B cell (primary cell): Measurements from ENCODE around the gene HTR3E. TPM values are rescaled to one million over a fixed set of nuclear protein-coding genes. Genes with fewer than 3 reads are reported as not detected.

Experiments used
- ATAC-seq: fragments of 200-7000 bp; cut with Tn5 transposase; one replicate; pipeline ENCODE4 v1.10.0; 2021; ENCODE audit warnings: low read depth, mild to moderate bottlenecking, moderate number of reproducible peaks, moderate library complexity
- CTCF ChIA-PET: fragments of 350-600 bp; sonication (Branson Sonifier 250); formaldehyde crosslinking; loops from one replicate; lab custom pipeline; 2021; ENCODE audit warnings: antibody characterized with exemption, inconsistent platforms; lab: Charles Lee
- POLR2A ChIA-PET: fragments of 350-600 bp; sonication (Branson Sonifier 250); formaldehyde crosslinking; loops from one replicate; lab custom pipeline; 2021; ENCODE audit warnings: antibody characterized with exemption; lab: Charles Lee
- DNase-seq: peaks from one replicate; pipeline ENCODE4 v3.0.0; 2013
- H2AFZ ChIP-seq: 2 replicates; pipeline ENCODE4 v1.6.1; 2012; ENCODE audit warnings: mild to moderate bottlenecking, low read depth, low read length; ENCODE audit not compliant: insufficient read depth, poor library complexity, severe bottlenecking
- H3K27ac ChIP-seq, 2 donors: 1 replicate in 1 of 2; 2 replicates in 1 of 2; pipeline ENCODE4 v1.5.1; 2012 to 2013; ENCODE audit warnings: low read length in 2 of 2, mild to moderate bottlenecking in 2 of 2, moderate library complexity in 1 of 2
- H3K27me3 ChIP-seq, 4 experiments: fragments of 200-600 bp in 1 of 4; sonication (generic) in 1 of 4; replicated peaks in 1 of 4; 1 replicate in 2 of 4; 2 replicates in 2 of 4; pipeline versions ENCODE4 v1.6.1 to v1.7.0; 2013 to 2016; ENCODE audit warnings: low read length in 3 of 4, mild to moderate bottlenecking in 2 of 4, mixed read lengths in 1 of 4, moderate library complexity in 1 of 4; ENCODE audit not compliant: insufficient read depth in 4 of 4, control insufficient read depth in 3 of 4; ENCODE audit errors: control extremely low read depth in 1 of 4
- H3K36me3 ChIP-seq, 2 experiments: replicated peaks in 1 of 2; 1 replicate in 1 of 2; 2 replicates in 1 of 2; pipeline versions ENCODE4 v1.6.1 to v1.7.1; 2013; ENCODE audit warnings: low read length in 1 of 2; ENCODE audit not compliant: insufficient read depth in 2 of 2, control insufficient read depth in 1 of 2; ENCODE audit errors: control extremely low read depth in 1 of 2, extremely low read depth in 1 of 2
- H3K4me1 ChIP-seq, 2 donors: fragments of 200-600 bp in 1 of 2; sonication (generic) in 1 of 2; 1 replicate in 1 of 2; 2 replicates in 1 of 2; pipeline versions ENCODE4 v1.5.1 to v1.6.1; 2013 to 2017; ENCODE audit warnings: low read length in 2 of 2; ENCODE audit not compliant: control insufficient read depth in 2 of 2, insufficient read depth in 2 of 2
- H3K4me2 ChIP-seq: replicated peaks from 2 replicates; pipeline ENCODE3; 2012; ENCODE audit warnings: mild to moderate bottlenecking, low read depth, low read length; ENCODE audit not compliant: poor library complexity, severe bottlenecking
- H3K4me3 ChIP-seq, 5 experiments: fragments of 200-600 bp in 1 of 5; sonication (generic) in 1 of 5; 1 replicate in 3 of 5; 2 replicates in 2 of 5; pipeline versions ENCODE4 v1.5.1 to v1.7.0; 2011 to 2016; ENCODE audit warnings: low read length in 4 of 5, mild to moderate bottlenecking in 4 of 5, low read depth in 2 of 5, control low read depth in 1 of 5, moderate library complexity in 1 of 5; ENCODE audit not compliant: insufficient read depth in 1 of 5; ENCODE audit errors: control extremely low read depth in 1 of 5, extremely low read depth in 1 of 5
- H3K79me2 ChIP-seq: fragments of 200-600 bp; sonication (generic); one replicate; pipeline ENCODE4 v1.6.0; 2016; ENCODE audit warnings: low read length; ENCODE audit not compliant: control insufficient read depth, insufficient read depth
- H3K9ac ChIP-seq: fragments of 200-600 bp; sonication (generic); 2 replicates; pipeline ENCODE4 v1.6.1; 2017; ENCODE audit warnings: mild to moderate bottlenecking, low read length, moderate library complexity
- H3K9me3 ChIP-seq, 3 donors: one replicate each; pipeline versions ENCODE4 v1.6.1 to v1.7.1; 2013; ENCODE audit warnings: low read length in 2 of 3; ENCODE audit not compliant: control insufficient read depth in 2 of 3, insufficient read depth in 1 of 3; ENCODE audit errors: control extremely low read depth in 1 of 3
- H4K20me1 ChIP-seq: 2 replicates; pipeline ENCODE4 v1.6.0; 2012; ENCODE audit warnings: mild to moderate bottlenecking, low read length; ENCODE audit not compliant: insufficient read depth, control insufficient read depth, poor library complexity, severe bottlenecking
- H3K27ac Mint-ChIP-seq: one replicate; pipeline ENCODE4 v1.8.0; 2021; ENCODE audit warnings: mixed read lengths
- H3K27me3 Mint-ChIP-seq: one replicate; pipeline ENCODE4 v1.8.0; 2021; ENCODE audit warnings: mixed read lengths
- H3K4me1 Mint-ChIP-seq: one replicate; pipeline ENCODE4 v1.8.0; 2021; ENCODE audit warnings: mixed read lengths
- H3K4me3 Mint-ChIP-seq: one replicate; pipeline ENCODE4 v1.8.0; 2021; ENCODE audit warnings: mixed read lengths
- H3K9me3 Mint-ChIP-seq: one replicate; pipeline ENCODE4 v1.8.0; 2022; ENCODE audit warnings: mixed read lengths; ENCODE audit not compliant: insufficient read depth
- EZH2 ChIP-seq: IDR thresholded peaks from 2 replicates; pipeline ENCODE4 v1.6.1; 2012; ENCODE audit warnings: borderline replicate concordance, low read depth, mild to moderate bottlenecking, moderate library complexity, low read length; ENCODE audit not compliant: insufficient read depth, poor library complexity, severe bottlenecking
- WGBS: methylation state at CpG from one replicate; pipeline ENCODE4 v1.1.5; 2013; ENCODE audit warnings: missing lambda C conversion rate; ENCODE audit not compliant: insufficient coverage; 5-methylcytosine and 5-hydroxymethylcytosine counted together
- intact Hi-C: fragments of 100-400 bp; cut with micrococcal nuclease; formaldehyde crosslinking; loops from one replicate; pipeline ENCODE4 v1.10.0; 2022
- polyA plus RNA-seq: library from polyadenylated mRNA; depleted of rRNA; stranded (reverse); fragments of >200 nt; gene quantifications from 2 replicates; pipeline ENCODE4 v1.2.3, GENCODE V29; 2012
- total RNA-seq, 2 donors: library from RNA; stranded (reverse); fragments of 120-200 nt in 1 of 2; gene quantifications; 1 replicate in 1 of 2; 2 replicates in 1 of 2; pipeline versions ENCODE4 v1.2.3 to v1.2.4, GENCODE V29; 2013 to 2022
- TF ChIP-seq, protein P1 (sequence below): fragments of 200-600 bp; IDR thresholded peaks from one replicate; pipeline ENCODE4 v1.8.0; 2022; ENCODE audit warnings: antibody characterized with exemption, mild to moderate bottlenecking

The HTR3E gene
- total and polyA plus RNA-seq, 2 donors (not counting 1 experiment from before 2014, with no cell fraction given): not detected

DNA sequence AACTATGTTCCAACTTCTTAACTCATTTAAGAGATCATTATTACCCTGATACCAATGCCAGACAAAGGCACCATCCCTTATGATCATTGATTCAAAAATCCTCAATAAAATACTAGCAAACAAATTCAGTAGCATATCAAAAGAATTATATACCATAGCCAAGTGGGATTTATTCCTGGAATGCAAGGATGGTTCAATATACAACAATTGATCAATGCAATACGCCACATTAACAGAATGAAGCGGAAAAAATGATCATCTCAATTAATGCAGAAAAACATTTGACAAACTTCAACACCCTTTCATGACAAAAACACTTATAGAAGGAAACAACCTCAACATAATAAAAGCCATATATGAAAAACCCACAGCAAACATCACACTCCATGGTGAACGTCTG lies 4.7 kb upstream of the HTR3E start:
- DNase-seq (no peak), ATAC-seq (no peak)
- Mint-ChIP-seq H3K4me1 (no peaks in the 10 kb centered on the region), H3K4me3 (no peak overlapping the region), H3K27ac (no peak overlapping the region), H3K27me3 (peaks cover 8% of the 10 kb centered on the region), H3K9me3 (no peaks in the 10 kb centered on the region)
- intact Hi-C loops: no loop called here
- Histone ChIP-seq H3K9ac (no peak overlapping the region), H3K27me3 (peaks cover 0 to 6% (median 2%) of the 10 kb centered on the region in 4 experiments), H4K20me1 (no peaks in the 10 kb centered on the region), H2AFZ (no peak overlapping the region), H3K4me2 (no peak overlapping the region), H3K9me3 (peaks cover 0 to 20% (median 19%) of the 10 kb centered on the region in 3 donors), H3K4me3 (no peak overlapping the region), H3K27ac (no peak overlapping the region), H3K36me3 (no peaks in the 10 kb centered on the region), H3K4me1 (peaks cover 0 to 3% of the 10 kb centered on the region in 2 donors), H3K79me2 (no peaks in the 10 kb centered on the region)
- ChIA-PET CTCF (no interaction called here), POLR2A (no interaction called here)
- 86% methylated on average over 1 of the region's 3 CpGs for WGBS
- TF ChIP-seq, protein P1, sequence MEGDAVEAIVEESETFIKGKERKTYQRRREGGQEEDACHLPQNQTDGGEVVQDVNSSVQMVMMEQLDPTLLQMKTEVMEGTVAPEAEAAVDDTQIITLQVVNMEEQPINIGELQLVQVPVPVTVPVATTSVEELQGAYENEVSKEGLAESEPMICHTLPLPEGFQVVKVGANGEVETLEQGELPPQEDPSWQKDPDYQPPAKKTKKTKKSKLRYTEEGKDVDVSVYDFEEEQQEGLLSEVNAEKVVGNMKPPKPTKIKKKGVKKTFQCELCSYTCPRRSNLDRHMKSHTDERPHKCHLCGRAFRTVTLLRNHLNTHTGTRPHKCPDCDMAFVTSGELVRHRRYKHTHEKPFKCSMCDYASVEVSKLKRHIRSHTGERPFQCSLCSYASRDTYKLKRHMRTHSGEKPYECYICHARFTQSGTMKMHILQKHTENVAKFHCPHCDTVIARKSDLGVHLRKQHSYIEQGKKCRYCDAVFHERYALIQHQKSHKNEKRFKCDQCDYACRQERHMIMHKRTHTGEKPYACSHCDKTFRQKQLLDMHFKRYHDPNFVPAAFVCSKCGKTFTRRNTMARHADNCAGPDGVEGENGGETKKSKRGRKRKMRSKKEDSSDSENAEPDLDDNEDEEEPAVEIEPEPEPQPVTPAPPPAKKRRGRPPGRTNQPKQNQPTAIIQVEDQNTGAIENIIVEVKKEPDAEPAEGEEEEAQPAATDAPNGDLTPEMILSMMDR: no peak
- no peak for TF ChIP-seq EZH2

DNA sequence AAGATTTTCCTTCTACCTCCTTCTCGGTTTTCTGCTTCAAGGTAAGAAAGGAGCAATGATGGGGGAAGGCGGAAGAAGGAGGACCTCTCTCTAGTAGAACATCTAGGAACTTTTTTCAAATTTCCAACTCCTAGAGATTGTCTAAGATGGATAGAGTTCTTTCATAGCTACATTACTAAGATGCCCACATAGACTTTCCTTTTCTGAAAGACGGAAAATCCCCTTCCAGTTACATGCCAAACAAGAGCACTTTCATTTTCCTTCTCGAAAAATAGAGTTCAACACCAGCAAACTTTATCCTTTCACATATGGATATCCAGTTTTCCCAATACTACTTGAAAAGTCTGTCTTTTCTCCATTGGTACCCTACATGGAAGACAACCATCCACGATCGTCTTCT lies 692 bp downstream of the HTR3E start:
- no peak for TF ChIP-seq EZH2
- TF ChIP-seq, protein P1: no peak
- peaks cover 0 to 12% (median 5%) of the 10 kb centered on the region in 3 donors for H3K9me3 ChIP-seq
- POLR2A ChIA-PET: no interaction called here
- H3K79me2 ChIP-seq: no peaks in the 10 kb centered on the region
- peaks cover 0 to 3% of the 10 kb centered on the region in 2 donors for H3K4me1 ChIP-seq
- Mint-ChIP-seq H3K27me3 (peaks cover 8% of the 10 kb centered on the region), H3K4me3 (no peak overlapping the region), H3K4me1 (no peaks in the 10 kb centered on the region), H3K27ac (no peak overlapping the region), H3K9me3 (no peaks in the 10 kb centered on the region)
- no peak overlapping the region for H3K27ac ChIP-seq
- ATAC-seq (no peak), DNase-seq (no peak)
- no peaks in the 10 kb centered on the region for H3K36me3 ChIP-seq
- H2AFZ ChIP-seq: no peak overlapping the region
- CTCF ChIA-PET: no interaction called here
- H3K9ac ChIP-seq: no peak overlapping the region
- no peak overlapping the region for H3K4me3 ChIP-seq
- 87% methylated on average over 4 of the region's 6 CpGs for WGBS
- H3K27me3 ChIP-seq: peaks cover 0 to 2% (median 1%) of the 10 kb centered on the region in 4 experiments
- intact Hi-C loops: no loop called here
- H3K4me2 ChIP-seq: no peak overlapping the region
- H4K20me1 ChIP-seq: no peaks in the 10 kb centered on the region
